Ovary (tissue), 3 donors: Measurements from ENCODE around the gene IMMT.

Experiments used
- CTCF ChIP-seq, 3 donors: fragments of 450-650 bp in 2 of 3; fragments of 200-600 bp in 1 of 3; IDR thresholded peaks; one replicate each; pipeline versions ENCODE4 v1.5.1 to v1.8.0; 2016 to 2022; ENCODE audit warnings: antibody characterized with exemption in 3 of 3, mild to moderate bottlenecking in 1 of 3
- EP300 ChIP-seq: sonication (generic); formaldehyde crosslinking; IDR thresholded peaks from one replicate; pipeline ENCODE4 v1.6.1; 2017; ENCODE audit warnings: antibody characterized with exemption
- POLR2A ChIP-seq: fragments of 450-650 bp; IDR thresholded peaks from one replicate; pipeline ENCODE4 v1.6.1; 2017; ENCODE audit warnings: antibody characterized with exemption, mild to moderate bottlenecking, moderate library complexity
- donor health status: DM: no; HTN: no; CAD: no.

- no peak for TF ChIP-seq CTCF (IDR thresholded peaks at IDR 0.05)
- TF ChIP-seq POLR2A: no peak
- TF ChIP-seq EP300: no peak
Observed at GRCh38 chr2:86134709-86135108, 60.6 kb downstream of the IMMT start.
